HG03060 (cell line): ENCODE results near the gene TRAF7.

ENCODE experiments used
- ATAC-seq: cut with Tn5 transposase; IDR thresholded peaks from one replicate; pipeline ENCODE4 v1.9.1; 2021; ENCODE audit warnings: low read depth, moderate number of reproducible peaks; ENCODE audit not compliant: unreplicated experiment

Gene TRAF7

DNA sequence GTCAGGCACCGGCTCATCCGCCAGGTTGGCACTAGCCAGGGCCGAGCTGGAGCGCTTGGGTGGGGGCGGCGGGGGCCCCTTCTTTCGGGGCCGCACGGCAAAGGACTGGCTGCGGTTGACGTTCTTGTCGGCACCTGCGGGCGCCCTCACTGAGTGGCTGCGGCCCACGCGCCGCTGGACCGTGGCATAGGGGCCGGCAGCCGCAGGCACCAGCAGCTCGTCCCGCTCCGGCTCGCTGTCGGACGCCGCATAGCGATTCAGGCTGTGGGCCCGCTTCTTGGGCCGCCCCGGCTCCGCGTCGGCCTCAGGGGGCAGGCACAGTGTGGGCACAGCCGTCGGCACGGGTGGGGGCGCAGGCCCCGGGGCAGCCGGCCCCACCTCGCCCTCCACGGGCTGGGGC, 24.9 kb downstream of the TRAF7 start:
- ATAC-seq: no peak

DNA sequence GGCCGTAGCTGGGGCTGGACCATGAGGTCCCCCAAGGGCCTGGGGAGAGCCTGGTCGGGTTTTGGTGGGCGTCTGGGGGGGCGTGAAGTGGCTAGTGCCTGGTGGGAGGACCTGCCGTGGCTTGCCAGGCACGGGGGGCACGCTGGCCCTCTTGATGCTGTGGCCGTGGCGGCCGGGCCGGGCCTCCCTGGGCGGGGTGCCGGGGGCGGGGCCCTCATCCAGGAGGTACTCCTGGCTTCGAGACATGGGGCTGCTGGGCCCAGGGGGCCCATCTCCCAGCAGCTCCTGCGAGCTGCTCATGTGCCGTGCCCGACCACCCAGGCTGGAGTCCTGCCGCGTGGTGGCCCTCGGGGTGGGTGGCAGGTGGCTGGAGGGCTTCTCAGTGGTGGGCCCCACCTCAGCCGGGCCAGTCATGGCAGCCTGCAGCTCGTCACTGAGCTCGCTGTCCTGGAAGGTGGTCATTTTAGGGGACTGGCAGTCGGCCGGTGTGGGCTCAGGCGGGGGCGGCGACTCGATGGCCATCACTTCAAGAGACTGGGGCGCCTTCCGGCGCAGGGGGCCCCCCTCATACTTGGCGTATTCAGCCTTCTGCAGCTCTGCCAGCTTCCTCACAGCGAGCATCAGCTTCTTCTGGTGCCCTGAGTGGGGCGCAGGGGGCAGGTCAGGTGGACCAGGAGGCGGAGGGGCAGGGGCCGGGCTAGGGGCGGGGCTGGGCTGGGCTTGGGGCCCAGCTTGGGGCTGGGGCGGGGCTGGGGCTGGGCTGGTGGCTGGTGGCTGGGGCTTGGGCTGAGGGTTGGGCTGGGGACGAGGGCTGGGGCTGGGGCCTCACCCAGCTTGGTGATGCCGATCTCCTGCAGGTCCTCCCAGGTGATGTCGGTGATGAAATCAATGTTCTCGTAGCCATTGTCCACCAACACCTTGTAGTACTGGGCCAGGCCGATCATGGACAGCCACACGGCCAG, 25.7 kb downstream of the TRAF7 start:
- no peak for ATAC-seq

DNA sequence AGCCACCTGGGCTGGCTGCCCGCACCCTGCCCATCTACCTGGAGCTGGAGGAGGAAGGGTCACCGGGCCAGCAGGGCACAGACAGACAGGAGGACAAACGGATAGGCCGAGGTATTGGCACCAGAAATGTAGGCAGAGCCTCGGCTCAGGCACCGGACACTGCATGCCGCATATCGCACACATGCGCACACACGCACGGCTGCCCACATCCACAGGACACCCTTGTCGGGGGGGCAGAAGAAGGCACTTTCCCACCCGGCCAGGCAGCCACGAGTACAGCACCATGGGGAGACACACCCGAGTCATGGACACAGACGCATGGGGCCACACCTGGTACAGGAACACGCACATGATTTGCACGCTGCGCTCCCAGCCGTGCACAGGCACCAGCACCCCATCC, 26.4 kb downstream of the TRAF7 start:
- no peak for ATAC-seq

DNA sequence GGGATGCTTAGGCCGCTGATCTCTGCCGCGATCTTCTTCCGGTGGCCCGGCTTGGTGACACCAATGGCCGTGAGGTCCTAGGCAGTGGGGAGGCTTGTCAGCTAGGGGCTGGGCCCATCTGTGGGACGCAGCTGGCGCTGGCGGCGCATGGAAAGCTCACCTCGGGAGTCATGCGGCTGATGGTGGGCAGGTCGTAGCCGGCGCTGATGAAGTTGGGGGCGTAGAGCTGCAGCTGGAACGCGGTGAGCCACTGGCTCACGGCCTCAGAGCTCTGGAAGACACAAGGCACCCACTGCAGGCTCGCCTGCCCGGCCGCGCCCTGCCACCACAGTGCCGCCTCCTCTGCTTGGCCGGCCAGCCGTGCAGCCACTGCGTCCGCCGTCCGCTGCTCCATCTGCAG, 28.1 kb downstream of the TRAF7 start:
- ATAC-seq: no peak

DNA sequence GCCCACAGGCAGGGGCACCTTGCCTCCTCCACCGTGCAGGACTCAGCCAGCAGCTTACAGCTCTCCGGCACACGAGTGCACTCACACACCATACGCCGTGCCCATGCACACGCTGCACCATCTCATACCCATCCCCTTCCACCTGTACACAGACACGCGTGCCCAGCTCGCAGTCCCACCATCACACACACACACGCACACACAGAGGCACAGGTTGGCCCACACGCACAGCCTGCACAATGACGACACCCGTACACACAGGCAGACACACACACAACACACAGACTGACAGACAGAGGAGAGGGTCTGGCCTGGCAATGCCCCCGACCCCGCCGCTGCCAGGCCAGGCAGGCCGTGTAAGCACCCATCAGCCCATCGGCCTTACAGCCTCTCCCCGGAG, 28.8 kb downstream of the TRAF7 start:
- no peak for ATAC-seq

DNA sequence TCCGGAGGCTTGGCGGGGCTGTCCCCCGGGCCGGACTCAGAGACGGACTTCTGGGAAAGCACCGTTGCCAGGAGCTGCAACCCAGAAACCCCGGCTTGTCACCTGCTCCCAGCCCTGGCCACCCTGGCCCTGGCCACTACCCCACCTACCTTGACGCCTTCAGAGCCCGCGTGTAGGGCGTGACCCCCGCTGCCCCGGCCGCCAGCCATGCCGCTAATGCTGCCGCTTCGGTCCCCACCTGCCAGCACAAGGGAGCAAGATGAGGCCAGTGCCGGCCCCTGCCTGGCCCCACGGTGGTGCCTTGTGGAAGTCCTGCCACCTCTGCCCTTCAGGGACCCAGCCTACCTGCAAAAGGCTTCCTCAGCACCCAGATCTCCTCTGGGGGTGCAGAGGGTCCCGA, 29.4 kb downstream of the TRAF7 start:
- ATAC-seq: no peak

DNA sequence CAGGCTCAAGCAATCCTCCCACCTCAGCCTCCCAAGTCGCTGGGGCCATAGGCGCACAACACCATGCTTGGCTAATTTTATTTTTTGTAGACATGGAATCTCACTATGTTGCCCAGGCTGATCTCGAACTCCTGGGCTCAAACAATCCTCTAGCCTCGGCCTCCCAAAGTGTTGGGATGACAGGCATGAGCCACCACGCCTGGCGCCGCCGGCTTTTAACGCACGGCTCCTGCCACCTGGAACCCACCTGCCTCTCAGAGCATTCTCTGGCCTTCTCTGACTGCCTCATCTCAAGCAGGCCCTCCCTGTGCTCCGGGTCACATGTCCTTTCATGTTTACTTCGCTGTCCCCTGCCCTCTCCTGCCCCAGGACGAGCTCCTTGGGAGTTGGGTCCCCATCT, 30.5 kb downstream of the TRAF7 start:
- ATAC-seq: no peak

DNA sequence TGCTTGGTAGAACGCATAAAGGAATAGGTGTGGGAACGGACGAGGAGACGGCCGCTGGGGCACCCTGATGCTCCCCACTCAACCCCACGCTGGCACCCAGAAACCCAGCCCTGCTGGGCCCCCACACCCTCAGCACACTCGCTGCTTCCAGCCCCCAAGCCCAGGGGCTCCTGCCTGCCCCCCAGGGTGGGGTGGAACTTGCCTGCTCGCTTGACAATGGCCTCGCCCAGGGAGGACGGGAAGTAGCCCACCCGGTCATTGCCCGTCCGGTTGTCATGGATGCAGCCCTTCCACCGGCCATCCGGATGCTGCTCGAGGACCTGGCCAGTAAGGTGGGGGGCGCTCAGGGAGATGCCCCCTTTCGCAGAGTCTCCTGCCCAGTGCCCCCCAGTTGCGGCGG, 30.9 kb downstream of the TRAF7 start:
- no peak for ATAC-seq

DNA sequence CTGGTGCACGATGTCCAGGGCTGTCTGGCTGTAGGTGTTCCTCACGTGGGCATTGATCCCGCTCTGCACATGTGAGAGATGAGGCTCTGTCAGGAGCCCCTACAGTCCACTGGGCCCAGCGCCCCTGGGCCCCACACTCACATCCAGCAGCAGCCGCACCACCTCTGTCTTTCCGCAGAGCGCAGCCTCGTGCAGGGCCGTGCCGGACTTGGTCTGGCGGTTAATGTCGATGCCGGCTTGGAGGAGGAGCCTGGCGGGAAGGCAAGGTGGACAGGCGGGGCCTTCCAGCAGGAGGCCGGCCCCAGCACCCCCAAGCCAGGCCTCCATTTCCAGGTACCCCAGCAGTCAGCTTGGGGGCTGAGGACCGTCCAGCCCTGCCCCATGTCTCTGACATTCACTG, 31.6 kb downstream of the TRAF7 start:
- ATAC-seq: no peak

DNA sequence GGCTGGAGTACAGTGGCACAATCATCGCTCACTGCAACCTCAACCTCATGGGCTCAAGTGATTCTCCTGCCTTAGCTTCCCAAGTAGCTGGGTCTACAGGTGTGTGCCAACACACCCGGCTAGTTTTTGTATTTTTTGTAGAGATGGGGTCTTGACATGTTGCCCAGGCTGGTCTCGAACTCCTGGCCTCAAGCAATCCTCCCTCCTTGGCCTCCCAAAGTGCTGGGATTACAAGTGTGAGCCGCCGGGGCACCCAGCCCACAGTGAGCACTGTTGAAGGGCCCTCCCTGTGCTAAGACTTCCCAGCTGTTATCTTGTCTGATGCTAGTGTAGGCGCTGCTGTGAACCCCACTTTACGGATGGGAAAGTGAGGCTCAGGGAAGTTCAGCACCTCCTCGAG, 32.8 kb downstream of the TRAF7 start:
- ATAC-seq: no peak

DNA sequence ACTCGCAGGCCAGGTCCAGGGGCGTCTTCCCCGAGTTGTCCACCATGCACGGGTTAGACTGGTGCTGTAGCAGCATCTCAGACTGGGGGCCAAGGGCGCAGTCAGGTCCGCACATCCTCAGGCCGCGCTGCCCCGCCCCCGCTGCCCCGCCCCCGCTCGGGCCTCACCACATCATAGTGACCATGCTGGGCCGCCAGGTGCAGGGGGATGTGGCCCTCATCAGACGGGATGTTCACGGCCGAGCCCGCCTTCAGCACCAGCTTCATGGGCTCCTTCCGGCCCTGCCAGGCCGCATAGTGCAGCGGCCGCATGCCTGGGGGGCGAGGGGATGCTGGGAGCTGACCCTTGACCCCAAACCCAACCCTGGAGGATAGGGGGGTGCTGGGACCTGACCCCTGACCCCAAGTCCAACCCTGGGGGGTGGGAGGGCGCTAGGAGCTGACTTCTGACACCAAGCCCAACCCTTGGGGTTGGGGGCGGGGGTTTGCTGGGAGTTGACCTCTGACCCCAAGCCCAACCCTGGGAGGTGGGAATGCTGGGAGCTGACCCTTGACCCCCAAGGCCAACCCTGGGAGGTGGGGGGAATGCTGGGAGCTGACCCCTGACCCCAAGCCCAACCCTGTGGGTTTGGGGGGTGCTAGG, 33.8 kb downstream of the TRAF7 start:
- ATAC-seq: no peak

DNA sequence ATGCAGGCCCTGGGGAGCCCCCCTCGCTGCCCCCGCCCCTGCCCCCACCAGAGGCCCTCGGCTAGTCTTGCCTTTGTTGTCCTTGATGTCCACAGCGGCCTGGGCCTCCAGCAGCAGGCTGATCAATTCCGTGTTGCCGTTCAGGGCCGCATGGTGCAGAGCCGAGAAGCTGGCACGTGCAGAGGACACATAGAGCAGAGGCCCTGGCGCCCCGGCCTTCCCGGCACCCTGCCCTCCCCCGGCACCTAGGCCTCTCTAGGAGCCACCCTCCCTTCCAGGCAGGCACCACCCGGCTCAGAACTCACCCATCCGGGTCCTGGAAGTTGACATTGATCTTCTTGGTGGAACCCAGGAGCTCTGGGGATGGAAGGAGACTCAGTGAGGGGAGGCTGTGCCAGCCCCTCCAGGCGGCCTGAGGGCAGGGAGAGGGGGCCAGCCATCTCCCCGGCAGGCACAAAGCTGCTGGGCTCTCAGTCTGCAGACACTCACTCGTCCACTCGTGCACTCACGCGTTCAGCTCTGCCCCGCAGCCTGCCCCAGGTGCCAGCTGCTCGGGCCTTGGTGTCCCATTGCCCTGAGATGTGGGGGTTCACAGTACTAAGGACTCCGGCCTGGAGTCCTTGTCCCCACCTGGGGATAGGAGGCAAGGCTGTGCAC, 34.5 kb downstream of the TRAF7 start:
- ATAC-seq: no peak

DNA sequence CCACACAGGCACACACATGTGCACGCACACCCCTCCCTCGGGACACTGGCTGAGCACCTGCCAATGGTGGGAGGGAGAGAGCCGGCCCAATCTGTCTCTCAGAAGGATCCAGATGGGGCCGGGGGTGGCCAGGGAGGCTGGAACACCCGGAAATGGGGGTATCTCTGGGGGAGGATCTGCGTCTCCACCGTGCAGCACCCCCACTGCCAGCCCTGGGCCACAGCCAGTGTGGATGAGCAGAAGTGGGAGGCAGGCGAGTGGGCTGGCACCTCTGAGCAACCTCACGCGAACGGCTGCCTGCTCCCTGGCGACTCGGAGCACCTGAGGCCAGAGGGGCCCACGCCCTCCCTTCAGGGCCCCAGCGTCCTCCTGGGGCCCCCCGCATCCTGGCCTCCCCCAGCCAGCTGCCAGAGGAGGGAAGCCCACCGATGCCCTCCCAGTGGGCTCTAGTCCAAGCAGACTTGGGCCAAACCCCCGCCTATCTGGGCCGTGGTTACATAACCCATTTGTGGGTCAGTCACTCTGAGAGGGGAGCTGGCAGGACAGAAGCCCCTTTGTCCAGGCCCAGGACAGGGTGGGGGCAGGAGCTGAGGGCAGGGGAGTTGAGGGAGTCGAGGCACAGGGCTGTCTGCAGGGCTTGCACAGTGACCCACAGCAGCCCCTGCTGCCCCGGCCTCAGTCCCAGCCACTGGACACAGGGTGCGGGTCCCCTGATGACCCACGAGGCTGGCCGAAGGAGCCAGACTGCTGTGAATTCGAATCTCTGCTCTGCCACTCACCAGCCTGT, 35.3 kb downstream of the TRAF7 start:
- ATAC-seq: no peak

DNA sequence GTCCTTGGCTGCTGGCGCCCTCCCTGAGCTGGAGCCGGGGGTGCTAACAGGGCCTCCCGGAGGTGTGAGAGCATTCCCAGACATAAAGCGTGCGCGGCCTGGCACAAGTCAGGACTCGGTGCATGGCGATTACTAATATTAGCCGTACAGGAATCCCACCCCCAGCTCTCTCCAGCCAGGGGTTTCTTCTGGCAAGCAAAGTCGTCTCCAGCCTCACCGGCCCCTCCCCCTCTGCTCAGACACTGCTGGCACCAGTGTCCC, 35.8 kb downstream of the TRAF7 start:
- ATAC-seq: no peak

DNA sequence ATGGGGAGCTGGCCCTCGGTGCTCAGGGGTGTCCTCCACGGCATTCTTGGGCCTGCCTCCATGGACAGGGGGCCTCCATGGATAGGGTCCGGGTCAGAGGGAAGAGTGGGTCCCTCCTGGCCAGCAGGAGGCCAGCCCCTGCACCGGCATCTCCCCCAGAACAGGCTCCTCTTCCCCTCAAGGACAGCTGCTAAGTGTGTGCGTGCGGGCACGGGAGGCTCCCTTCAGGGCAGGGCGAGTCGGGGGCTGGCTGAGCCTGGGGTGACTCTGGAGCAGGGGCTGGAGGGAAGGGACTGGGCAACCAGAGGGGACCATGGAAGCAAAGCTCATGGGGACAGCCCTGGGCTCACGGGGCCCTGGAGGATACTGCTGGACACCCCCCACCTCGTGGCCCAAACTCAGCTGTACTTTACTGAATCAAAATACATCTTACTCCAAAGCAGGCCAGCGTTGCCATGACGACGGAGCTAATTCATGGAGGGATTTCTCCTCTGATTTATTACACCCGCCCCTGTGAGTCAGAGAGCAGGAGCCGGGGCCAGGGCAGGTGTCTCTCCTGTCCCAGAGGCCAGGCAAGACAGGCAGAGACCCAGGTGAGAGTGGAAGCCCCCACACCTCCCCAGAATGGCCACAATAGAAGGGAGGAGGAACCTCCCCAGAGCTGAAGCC, 38.7 kb downstream of the TRAF7 start:
- no peak for ATAC-seq

DNA sequence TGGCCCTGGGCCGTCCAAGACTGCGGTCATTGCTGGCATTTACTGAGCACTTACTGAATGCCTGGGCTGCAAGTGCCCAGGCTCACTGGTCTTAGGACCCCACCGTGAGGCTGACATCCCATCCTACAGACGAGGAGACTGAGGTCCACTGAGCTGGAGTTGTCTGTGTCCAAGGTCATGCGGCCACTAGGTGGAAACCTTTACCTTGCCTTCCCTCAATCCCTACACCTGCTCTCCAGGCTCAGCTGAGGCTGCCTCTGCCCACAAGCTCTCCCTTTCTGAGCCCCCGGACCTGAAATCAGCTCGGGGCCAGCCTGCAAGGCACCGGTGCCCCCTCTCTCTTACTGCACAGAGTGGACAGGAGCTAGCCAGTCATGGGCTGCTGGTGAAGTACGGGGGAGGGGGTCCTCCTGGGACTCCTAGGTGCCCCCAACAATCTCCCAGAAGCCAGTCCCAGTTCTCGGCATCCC, 39.3 kb downstream of the TRAF7 start:
- no peak for ATAC-seq

DNA sequence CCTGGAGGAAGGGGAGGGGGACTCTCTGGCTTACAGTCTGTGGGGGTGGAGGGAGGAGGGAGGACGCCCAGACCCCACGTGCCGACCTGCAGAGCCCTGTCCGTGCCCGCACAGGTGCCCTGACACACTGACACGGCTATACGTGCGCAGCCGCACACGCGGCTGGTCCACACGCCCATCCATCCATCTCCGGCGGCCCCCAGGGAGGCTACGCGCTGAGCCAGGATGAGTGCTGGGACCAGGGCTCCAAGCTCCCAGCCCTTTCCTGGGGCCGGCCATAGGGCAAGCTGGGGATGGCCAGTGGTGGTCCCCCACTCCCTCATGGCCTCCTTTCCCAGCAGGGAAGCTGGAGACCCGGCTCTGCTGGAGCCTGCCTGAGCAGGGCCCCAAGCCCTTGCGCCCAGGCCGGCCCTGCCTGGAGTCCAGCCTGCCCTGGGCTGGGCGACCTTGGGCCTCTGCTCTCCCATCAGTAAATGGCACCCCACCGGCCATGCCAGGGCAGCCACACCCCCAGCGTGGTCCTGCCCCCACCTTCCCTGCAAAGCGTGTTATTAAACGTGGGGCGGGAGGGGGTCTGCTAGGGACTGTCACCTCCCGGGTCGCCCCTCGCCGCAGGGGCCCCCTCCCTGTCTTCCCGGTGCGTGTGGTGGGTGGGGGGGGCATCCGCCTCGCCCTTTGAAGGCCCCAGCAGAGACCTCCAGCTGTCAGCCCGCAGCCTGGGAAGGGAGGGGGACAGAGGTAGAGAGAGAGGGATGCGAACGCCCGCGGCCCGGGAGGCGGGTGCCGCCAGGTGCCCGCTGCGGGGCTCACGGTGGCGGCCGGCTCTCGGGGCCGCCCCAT, 40.0 kb downstream of the TRAF7 start:
- ATAC-seq: no peak

DNA sequence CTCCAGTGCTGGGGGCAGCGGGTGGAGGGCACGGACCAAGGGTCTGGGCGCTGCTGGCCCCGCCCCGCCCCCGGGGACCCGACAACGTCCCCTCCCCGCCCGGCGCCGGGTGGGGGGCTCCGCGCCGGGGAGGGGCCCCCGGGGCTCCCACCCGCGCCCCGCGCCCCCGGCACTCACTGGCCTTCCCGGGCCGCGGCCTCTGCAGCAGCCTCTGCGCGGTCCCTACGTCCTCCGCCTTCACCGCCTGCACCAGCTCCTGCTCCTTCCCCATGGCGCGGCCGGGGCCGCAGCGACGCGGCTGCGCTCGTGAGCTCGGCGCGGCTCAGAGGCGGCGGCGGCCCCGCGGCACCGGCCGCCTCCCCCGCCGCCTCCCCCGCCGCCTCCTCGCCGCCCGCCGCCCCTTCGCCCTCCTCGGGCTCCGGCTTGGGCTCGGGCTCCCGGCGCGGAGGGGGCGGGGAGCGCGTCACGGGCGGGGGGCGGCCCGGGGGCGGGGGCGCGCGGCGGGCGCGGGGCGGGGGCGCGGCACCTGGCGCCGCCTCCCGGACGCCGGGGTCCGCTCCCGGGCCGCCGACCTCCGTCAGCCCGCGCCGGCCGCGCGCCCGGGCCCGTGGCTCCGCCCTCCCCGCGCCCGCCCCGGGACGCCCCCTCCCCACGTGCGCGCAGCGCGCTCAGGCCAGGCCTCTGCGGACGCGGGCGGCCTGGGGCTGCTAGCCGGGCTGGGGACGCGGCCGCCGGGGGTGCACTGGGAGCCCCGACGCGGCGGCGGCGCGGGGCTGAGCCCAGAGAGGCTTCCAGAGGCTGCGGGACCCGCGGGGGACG, 40.8 kb downstream of the TRAF7 start, which contains the start of gene CASKIN1:
CASKIN1 (minus strand) TSS at position 444 of the 819 bp plus-strand sequence; CDS start at position 271, 173 bp downstream.
- ATAC-seq: no peak
